ENCODE measurements around the gene GPR108. TPM values are rescaled to one million over a fixed set of nuclear protein-coding genes. Genes with fewer than 3 reads are reported as not detected.

The GPR108 gene
- total RNA-seq, 1 experiment from 2014 or later: 36.4 TPM

- TF ChIP-seq EZH2 (IDR thresholded peaks at IDR 0.05; ENCODE audit: borderline replicate concordance, low read depth, low read length, poor library complexity, severe bottlenecking) (no peak), CTCF (conservative IDR thresholded peaks at IDR 0.05; ENCODE audit: low read depth, low read length) (no peak)
- no peaks in the 10 kb centered on the region for H3K36me3 ChIP-seq (ENCODE audit: insufficient read depth, low read length, poor library complexity, severe bottlenecking)
- ChIA-PET CTCF (no interaction called here), POLR2A (ENCODE audit: low non-redundant PET) (no interaction called here)
- H3K27ac ChIP-seq (ENCODE audit: low read depth, low read length, poor library complexity, severe bottlenecking): no peak overlapping the region
- no peaks in the 10 kb centered on the region for H3K27me3 ChIP-seq (replicated peaks; ENCODE audit: insufficient read depth, low read depth, low read length, poor library complexity)
- no peak for DNase-seq (ENCODE audit: low spot score)
- H3K9me3 ChIP-seq (ENCODE audit: low read depth, low read length, poor library complexity, severe bottlenecking): no peaks in the 10 kb centered on the region
- no peak overlapping the region for H3K4me3 ChIP-seq (ENCODE audit: low read depth, low read length, poor library complexity, severe bottlenecking)
- no TSS peak for BruUV-seq (replicated peaks)
- intact Hi-C loops (cut with micrococcal nuclease; ENCODE audit: unreplicated experiment): no loop called here
- H3K4me1 ChIP-seq (ENCODE audit: insufficient read depth, low read length, poor library complexity, severe bottlenecking): peaks cover 4% of the 10 kb centered on the region
These were observed 16.3 kb downstream of the GPR108 start for GRCh38 chr19:6721138-6721474.

DNA sequence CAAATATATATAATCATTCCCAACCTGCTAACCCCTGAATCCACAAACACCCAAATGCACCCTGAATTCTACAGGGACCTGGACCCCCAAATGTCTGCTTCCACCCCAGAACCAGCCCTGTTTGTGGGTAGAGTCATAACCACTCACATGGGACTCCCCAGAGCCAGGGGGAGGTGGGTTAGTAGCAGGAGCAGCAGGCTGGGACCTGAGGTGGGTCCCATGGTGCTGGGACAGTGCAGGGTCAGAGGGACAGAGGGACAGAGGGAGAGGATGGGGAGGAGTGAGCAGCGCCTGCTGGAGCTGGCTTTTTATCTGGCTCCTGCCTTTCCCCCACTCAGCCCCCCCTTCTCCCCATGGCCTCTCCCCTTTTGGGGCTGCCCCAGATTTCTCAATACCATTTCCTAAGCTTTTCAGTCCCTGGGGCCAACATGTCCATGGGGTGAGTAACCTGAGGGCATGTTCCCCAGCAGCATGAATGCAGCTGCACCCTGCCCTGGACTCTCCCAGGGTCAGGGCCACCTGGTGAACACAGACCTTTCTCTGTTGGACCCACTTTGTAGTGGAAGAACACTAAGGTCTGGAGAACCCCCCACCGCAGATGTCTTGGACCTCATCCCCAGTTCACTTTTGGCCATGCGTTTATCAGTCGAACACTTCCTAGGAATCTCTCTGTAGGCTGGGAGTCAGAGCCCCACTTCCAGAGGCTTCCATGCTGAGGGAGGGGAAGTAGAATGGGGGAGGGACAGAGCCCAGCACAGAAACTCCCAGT lies 16.8 kb downstream of the GPR108 start, which contains the start of gene C3:
TSS of gene C3 (minus strand) at position 282 of the 769 bp plus-strand sequence. CDS start at position 221, 61 bp downstream.
- POLR2A ChIA-PET (ENCODE audit: low non-redundant PET): no interaction called here
- CTCF ChIA-PET: no interaction called here

DNA sequence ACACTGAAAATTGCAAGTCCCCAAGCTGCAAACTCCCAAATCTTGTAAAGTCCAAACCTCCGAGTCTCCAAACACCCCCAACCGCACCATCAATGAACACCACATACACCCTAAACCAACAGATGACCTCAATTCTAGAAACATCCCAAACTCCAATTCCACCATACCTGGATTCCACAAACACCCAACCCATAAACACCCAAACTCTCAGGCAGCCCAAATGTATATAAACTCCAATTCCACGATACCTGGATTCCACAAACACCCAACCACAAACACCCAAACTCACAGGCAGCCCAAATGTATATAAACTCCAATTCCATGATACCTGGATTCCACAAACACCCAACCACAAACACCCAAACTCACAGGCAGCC lies 17.4 kb downstream of the GPR108 start:
- BruUV-seq (replicated peaks): no TSS peak
- no peaks in the 10 kb centered on the region for H3K9me3 ChIP-seq (ENCODE audit: low read depth, low read length, poor library complexity, severe bottlenecking)
- H3K36me3 ChIP-seq (ENCODE audit: insufficient read depth, low read length, poor library complexity, severe bottlenecking): no peaks in the 10 kb centered on the region
- H3K4me1 ChIP-seq (ENCODE audit: insufficient read depth, low read length, poor library complexity, severe bottlenecking): peaks cover 4% of the 10 kb centered on the region
- no peaks in the 10 kb centered on the region for H3K27me3 ChIP-seq (replicated peaks; ENCODE audit: insufficient read depth, low read depth, low read length, poor library complexity)
- H3K4me3 ChIP-seq (ENCODE audit: low read depth, low read length, poor library complexity, severe bottlenecking): no peak overlapping the region
- ChIA-PET CTCF (no interaction called here), POLR2A (ENCODE audit: low non-redundant PET) (no interaction called here)
- intact Hi-C loops (cut with micrococcal nuclease; ENCODE audit: unreplicated experiment): no loop called here
- no peak overlapping the region for H3K27ac ChIP-seq (ENCODE audit: low read depth, low read length, poor library complexity, severe bottlenecking)
- TF ChIP-seq CTCF (conservative IDR thresholded peaks at IDR 0.05; ENCODE audit: low read depth, low read length): no peak
- TF ChIP-seq EZH2 (IDR thresholded peaks at IDR 0.05; ENCODE audit: borderline replicate concordance, low read depth, low read length, poor library complexity, severe bottlenecking): no peak
- DNase-seq (ENCODE audit: low spot score): no peak

More for the DNA sequence above, 16.8 kb downstream of the GPR108 start, which contains the start of gene C3:
- no TSS peak for BruUV-seq (replicated peaks)
- no peaks in the 10 kb centered on the region for H3K36me3 ChIP-seq (ENCODE audit: insufficient read depth, low read length, poor library complexity, severe bottlenecking)
- DNase-seq (ENCODE audit: low spot score): no peak
- no peak within 1 kb of the TSS for H3K27ac ChIP-seq (ENCODE audit: low read depth, low read length, poor library complexity, severe bottlenecking)
- H3K27me3 ChIP-seq (replicated peaks; ENCODE audit: insufficient read depth, low read depth, low read length, poor library complexity): no peaks in the 10 kb centered on the region
- H3K9me3 ChIP-seq (ENCODE audit: low read depth, low read length, poor library complexity, severe bottlenecking): no peaks in the 10 kb centered on the region
- no peak within 1 kb of the TSS for H3K4me3 ChIP-seq (ENCODE audit: low read depth, low read length, poor library complexity, severe bottlenecking)
- H3K4me1 ChIP-seq (ENCODE audit: insufficient read depth, low read length, poor library complexity, severe bottlenecking): peaks cover 4% of the 10 kb centered on the region
- intact Hi-C loops (cut with micrococcal nuclease; ENCODE audit: unreplicated experiment): no loop called here
- TF ChIP-seq EZH2 (IDR thresholded peaks at IDR 0.05; ENCODE audit: borderline replicate concordance, low read depth, low read length, poor library complexity, severe bottlenecking) (no peak), CTCF (conservative IDR thresholded peaks at IDR 0.05; ENCODE audit: low read depth, low read length) (no peak)
